ENCODE measurements around the gene GMFB.

DNA sequence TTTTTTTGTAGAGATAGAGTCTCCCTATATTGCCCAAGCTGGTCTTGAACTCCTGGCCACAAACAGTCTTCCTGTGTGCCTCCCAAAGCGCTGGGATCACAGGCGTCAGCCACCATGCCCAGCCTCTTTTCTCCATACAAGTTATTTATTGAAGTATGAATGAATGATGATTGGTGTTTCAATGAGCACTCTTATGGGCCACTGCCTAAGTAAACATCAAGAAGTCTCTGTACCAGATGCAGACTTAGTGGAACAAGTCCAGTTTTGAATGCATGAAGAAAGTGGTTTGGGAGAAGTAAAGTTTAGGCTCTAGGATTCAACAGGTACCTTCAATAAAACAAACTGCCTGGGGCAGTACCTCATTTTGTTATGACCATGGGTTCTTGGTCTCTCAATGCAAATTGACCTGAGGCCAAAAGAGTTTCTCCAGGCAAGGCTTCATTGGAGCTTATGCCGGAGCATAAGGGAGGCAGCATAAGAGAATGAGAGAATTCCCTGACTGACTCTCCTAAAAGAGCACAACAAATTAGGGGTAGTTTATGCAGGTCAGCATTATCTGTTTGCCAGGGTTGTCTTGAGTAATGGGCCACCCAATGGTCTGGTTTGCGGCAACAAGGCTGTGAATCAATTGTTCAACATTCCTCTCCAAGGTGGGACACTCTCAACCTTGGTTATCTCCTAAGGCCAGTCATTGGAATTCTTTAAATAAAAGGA, 1.1 kb upstream of the GMFB start:
- TF ChIP-seq POLR2A (IDR thresholded peaks at IDR 0.05) = no peak
- TF ChIP-seq, protein P1, sequence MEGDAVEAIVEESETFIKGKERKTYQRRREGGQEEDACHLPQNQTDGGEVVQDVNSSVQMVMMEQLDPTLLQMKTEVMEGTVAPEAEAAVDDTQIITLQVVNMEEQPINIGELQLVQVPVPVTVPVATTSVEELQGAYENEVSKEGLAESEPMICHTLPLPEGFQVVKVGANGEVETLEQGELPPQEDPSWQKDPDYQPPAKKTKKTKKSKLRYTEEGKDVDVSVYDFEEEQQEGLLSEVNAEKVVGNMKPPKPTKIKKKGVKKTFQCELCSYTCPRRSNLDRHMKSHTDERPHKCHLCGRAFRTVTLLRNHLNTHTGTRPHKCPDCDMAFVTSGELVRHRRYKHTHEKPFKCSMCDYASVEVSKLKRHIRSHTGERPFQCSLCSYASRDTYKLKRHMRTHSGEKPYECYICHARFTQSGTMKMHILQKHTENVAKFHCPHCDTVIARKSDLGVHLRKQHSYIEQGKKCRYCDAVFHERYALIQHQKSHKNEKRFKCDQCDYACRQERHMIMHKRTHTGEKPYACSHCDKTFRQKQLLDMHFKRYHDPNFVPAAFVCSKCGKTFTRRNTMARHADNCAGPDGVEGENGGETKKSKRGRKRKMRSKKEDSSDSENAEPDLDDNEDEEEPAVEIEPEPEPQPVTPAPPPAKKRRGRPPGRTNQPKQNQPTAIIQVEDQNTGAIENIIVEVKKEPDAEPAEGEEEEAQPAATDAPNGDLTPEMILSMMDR (IDR thresholded peaks at IDR 0.05) = no peak
- TF ChIP-seq POLR2AphosphoS5 (IDR thresholded peaks at IDR 0.05) = no peak
